Fibroblast of villous mesenchyme (primary cell): ENCODE measurements around the gene KRTAP6-2. TPM values are rescaled to one million over a fixed set of nuclear protein-coding genes. Genes with fewer than 3 reads are reported as not detected.

Experiments used
- DNase-seq: peaks from one replicate; pipeline ENCODE4 v3.0.0-alpha.2; 2010; ENCODE audit warnings: low read depth
- H3K4me3 ChIP-seq: 2 replicates; pipeline ENCODE4 v1.5.1; 2011; ENCODE audit warnings: low read depth, mild to moderate bottlenecking, low read length
- total RNA-seq: library from RNA; depleted of rRNA; stranded (reverse); fragments of >200 nt; gene quantifications from 2 replicates; pipeline ENCODE4 v1.2.3, GENCODE V29; 2012
- TF ChIP-seq, protein P1 (sequence below): IDR thresholded peaks from 2 replicates; pipeline ENCODE4 v1.5.1; 2012; ENCODE audit warnings: low read depth, mild to moderate bottlenecking, low read length; ENCODE audit not compliant: insufficient read depth

The KRTAP6-2 gene
- total RNA-seq, 1 donor = not detected

DNA sequence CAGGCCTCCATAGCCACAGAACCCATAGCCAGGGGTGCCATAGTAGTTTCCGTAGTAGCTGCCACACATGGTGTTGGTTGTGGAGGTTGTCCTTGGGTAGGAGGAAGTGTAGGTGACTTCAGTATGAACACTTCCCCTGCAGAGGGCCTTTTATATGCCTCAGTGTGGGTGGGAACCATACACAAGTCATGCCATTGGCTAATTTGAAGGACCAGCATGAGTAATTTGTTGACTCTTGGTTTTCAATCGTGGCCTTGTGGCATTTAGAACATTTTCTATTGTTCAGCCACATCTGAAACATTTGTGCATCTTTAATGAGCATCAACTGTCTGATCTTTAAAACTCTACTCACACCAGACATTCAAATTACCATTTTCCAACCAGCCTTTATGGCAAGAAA is 15.1 kb upstream of the KRTAP6-2 start, which contains the start of gene KRTAP6-1:
Gene KRTAP6-1, minus strand, starts transcription at position 95 of the 400 bp plus-strand sequence. Its CDS starts 26 bp downstream, at position 69.
- DNase-seq = no peak
- TF ChIP-seq, protein P1, sequence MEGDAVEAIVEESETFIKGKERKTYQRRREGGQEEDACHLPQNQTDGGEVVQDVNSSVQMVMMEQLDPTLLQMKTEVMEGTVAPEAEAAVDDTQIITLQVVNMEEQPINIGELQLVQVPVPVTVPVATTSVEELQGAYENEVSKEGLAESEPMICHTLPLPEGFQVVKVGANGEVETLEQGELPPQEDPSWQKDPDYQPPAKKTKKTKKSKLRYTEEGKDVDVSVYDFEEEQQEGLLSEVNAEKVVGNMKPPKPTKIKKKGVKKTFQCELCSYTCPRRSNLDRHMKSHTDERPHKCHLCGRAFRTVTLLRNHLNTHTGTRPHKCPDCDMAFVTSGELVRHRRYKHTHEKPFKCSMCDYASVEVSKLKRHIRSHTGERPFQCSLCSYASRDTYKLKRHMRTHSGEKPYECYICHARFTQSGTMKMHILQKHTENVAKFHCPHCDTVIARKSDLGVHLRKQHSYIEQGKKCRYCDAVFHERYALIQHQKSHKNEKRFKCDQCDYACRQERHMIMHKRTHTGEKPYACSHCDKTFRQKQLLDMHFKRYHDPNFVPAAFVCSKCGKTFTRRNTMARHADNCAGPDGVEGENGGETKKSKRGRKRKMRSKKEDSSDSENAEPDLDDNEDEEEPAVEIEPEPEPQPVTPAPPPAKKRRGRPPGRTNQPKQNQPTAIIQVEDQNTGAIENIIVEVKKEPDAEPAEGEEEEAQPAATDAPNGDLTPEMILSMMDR = no peak
- no peak within 1 kb of the TSS for H3K4me3 ChIP-seq

DNA sequence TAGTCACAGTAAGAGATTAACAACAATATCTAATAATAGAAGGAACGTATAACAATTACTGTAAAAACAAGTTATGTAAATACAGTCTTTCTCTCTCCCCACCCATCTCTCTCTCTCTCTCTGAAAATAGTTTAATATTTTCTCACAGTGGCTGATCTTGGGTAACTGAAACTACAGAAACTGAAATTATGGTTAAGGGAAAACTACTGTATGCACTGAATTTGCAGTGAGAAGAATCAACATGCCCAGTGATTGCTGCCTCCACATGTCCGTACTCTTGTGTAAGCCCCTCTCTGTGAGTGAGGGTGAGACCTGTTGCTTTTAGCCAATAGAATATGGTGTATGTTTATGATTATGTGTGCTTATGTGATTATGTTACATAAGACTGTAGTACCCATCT is 13.4 kb upstream of the KRTAP6-2 start:
- TF ChIP-seq, protein P1 = no peak
- no peak for DNase-seq
- no peak overlapping the region for H3K4me3 ChIP-seq

DNA sequence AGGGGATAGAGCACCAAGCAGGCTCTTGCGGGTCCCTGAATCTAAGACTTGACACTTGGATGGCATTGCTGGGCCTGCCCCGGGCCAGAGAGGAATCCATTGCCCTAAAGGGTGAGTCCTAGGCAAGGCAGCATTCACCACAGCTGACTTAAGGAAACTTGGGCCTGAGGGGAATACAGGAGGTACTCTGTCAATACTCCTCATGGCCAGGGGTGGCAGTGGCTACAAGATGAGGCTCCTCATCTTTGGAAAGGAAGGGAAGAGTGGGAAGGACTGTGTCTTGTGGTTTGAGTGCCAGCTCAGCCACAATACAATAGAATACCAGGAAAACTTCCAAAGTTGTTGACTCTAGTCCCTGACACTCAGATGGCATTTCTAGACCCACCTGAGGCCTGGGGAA is 7.3 kb upstream of the KRTAP6-2 start:
- no peak overlapping the region for H3K4me3 ChIP-seq
- TF ChIP-seq, protein P1 = no peak
- no peak for DNase-seq

DNA sequence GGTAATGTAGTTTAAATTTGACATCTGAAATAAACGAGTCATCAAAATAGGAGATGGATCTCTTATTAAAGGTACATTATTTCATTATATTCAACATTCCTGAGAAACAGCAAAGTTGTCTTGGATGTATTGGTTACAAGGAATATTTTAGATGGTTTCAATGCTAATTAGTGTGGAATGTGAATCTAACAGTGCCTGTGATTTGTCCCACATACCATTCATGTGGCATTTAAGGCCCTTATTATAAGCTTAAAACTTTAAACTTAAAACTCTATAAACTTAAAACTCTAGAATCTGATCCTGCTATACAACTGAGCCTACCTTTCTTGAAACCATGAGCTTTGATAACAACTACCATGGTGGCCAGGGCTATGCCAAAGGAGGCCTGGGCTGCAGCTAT is 2.1 kb upstream of the KRTAP6-2 start, which contains the start of gene KRTAP22-1:
Gene KRTAP22-1, plus strand, starts transcription at position 301 of the 400 bp plus-strand sequence.
- no peak within 1 kb of the TSS for H3K4me3 ChIP-seq
- TF ChIP-seq, protein P1 = no peak
- no peak for DNase-seq

DNA sequence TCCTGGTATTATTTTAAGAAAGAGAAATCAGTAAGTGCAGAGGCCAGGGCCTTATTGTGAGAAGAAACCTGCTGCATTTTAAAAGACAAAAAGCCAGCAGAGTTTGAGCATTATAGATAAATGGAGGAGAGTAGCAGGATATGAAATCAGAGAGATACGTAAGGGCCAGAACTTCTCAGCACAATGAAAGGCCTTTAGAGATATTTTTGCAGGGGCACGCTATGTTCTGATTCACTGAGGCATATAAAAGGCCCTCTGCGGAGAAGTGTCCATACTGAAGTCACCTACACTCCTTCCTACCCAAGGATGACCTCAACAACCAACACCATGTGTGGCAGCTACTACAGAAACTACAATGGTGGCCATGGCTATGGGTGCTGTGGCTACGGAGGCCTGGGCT is 6.6 kb downstream of the KRTAP6-2 start, which contains the start of gene KRTAP6-3:
Gene KRTAP6-3, plus strand, starts transcription at position 301 of the 400 bp plus-strand sequence. Its CDS starts 6 bp downstream, at position 307.
- no peak within 1 kb of the TSS for H3K4me3 ChIP-seq
- TF ChIP-seq, protein P1 = no peak
- no peak for DNase-seq

DNA sequence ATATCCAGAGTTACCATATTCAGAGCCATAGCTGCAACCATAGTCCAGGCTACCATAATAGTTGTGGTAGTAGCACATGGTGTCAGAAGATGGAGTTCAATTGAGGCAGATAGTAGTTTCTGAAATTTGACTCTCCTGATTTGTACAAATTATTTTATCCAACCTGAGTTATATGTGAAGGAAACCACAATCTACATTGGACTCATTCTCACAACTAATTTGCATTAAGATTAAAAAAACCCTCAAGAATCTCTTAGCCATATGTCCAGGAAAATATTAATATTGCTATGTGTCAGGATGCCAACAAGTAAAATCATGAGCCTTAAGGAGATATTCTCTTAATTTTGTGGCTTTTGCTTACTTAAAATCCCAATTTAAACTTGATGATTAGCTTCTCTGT is 8.4 kb downstream of the KRTAP6-2 start, which contains the start of gene KRTAP22-2:
Gene KRTAP22-2, minus strand, starts transcription at position 101 of the 400 bp plus-strand sequence.
- no peak for DNase-seq
- TF ChIP-seq, protein P1 = no peak
- H3K4me3 ChIP-seq = no peak within 1 kb of the TSS

DNA sequence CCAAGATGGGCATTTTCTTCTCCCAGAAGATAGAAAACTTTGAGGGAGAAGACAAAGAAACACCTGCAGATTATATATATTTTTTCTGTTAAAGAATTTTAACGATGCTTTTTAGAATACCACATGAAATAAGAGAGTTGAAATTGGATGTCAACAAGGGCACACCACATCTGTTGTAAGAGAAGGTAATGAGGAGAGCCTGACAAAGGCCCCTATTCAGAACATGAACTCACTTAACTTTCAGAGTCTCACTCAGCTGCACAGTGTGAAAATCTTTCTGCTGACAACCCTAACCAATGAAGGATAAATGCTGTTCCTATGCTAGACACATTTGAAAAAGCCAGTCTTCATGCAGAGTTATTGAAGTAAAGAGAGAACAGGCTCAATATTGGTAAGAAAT is 15.8 kb downstream of the KRTAP6-2 start:
- no peak for DNase-seq
- H3K4me3 ChIP-seq = no peak overlapping the region
- TF ChIP-seq, protein P1 = no peak
